GM15510 (cell line): Measurements from ENCODE around the gene IRX6.

Experiments used
- POLR2A ChIP-seq: IDR thresholded peaks from 3 replicates; pipeline ENCODE4 v1.6.1; 2011; ENCODE audit warnings: borderline replicate concordance; ENCODE audit not compliant: insufficient read length; ENCODE audit errors: extremely low read depth

The IRX6 gene

DNA sequence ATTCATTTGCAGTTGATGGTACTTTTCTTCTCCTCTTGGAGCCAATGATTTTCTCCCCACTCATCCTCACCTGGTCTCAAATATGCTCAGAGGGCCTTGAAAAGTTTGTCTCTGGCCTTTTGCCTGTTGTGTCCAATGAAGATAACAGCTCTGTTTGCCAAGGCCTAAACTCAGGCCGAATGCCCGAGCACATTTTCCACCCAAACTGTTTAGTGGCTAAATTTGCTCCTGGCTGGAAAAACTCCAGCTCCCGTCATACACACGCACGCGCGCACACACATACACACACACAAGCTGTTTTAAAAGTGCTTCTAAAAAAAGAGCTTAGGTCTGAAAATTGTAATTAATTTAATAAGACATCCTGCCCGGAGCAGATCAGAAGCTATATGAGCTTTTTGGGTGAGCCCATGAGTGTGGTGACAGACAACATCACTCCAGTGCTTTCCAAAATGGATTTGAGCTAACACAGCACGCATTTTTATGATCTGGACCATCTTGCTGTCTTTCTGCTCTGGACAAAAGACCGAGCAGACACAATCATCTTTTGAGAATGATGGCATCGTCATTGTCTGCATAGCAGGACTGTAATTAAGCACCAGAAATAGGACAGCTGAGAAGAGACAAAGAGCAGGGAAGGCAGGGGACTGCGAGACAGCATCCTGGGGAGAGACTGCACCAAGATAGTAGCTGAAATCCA lies 48.9 kb downstream of the IRX6 start:
- TF ChIP-seq POLR2A = no peak

DNA sequence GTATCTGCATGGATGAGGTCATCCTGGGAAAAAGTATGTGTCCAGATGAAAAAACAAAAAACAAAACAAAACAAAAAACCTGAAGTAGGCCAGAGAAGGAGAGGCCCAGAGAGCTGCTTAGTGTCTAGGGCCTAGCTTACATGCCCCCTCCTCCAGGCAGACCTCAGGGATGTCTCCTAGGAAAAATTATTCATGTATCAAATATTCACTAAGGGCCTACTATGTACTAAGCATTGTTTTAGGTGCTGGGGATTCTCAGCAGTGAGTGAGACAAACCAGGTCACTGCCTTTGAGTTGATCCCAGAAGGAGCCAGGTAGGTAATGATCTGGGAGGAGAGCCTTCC lies 49.5 kb downstream of the IRX6 start:
- TF ChIP-seq POLR2A = no peak

GRCh38 chr16:55376045-55376444 lies 52.0 kb downstream of the IRX6 start:
- TF ChIP-seq POLR2A = no peak

- no peak for TF ChIP-seq POLR2A
Observed at GRCh38 chr16:55376567-55377167, 52.7 kb downstream of the IRX6 start.

- no peak for TF ChIP-seq POLR2A
Observed at GRCh38 chr16:55377840-55378239, 53.8 kb downstream of the IRX6 start.

DNA sequence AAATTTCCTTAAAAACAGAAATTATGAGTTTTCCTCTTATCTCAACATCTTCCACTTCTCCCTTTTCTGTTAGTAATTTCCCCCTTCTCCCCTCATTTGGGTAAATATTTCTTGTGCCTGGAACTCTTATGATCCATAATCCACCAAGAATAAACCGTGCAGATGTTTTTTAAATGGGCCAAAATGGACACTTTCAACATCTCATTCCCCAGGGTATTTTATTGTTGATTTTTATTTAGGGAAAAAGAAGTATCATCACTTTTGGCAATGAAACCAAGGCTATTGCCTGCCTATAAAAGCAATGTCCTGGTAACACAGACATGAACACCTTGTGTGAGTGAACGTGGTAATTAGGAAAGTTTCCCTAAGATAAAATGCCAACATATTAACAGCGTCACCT lies 54.6 kb downstream of the IRX6 start:
- TF ChIP-seq POLR2A = no peak

DNA sequence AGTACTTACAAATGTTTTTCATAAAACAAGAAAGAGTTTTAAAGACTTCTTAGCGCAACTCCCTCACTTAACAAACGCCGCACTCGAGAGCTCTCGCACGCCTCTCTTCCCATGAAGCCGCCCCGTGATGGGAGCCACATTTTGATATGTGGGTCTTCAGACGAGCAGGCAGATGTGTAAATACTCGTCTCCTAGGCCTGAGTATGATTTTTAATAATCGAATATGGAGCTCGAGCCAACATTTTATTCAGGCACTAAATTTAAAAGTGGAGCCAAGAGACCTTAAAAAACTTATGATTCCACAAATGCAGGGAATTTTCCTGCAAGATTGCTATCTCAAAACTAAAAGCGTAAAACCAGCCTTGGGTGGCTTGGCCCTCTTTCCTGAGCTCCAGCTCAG lies 55.4 kb downstream of the IRX6 start:
- no peak for TF ChIP-seq POLR2A

DNA sequence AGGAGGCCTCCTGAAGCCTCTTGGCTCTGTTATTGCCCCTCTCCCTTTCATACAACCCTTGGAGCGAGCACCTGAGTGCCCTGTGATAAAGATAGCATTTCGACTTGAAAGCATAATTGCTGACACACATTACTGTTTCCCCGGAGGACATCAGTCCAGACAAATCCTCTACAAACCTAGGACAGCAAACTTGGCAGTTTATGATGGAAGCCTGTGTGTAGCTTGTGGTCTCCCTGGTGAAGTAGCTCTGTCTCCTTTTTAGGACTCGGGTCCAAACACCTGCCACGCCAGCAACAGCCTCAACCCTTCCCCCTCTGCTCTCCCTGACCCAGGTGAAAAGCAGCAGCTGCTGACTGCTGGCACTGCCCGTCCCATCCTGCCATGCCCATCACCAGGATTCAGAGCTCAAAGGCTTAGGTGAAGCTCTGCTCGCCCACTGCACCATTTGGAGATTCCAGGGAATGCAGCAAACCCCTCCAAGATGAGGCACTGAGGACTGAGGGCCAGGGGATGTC lies 55.9 kb downstream of the IRX6 start:
- no peak for TF ChIP-seq POLR2A
